Stomach (tissue), 4 donors: ENCODE results near the gene PPP4R2.

Experiments used
- POLR2A ChIP-seq, 4 donors: fragments of 450-650 bp; IDR thresholded peaks; one replicate each; pipeline ENCODE4 v1.6.1; 2016; ENCODE audit warnings: antibody characterized with exemption in 4 of 4, control low read depth in 2 of 4, mild to moderate bottlenecking in 1 of 4, moderate library complexity in 1 of 4
- POLR2AphosphoS5 ChIP-seq, 3 donors: sonication (generic); formaldehyde crosslinking; IDR thresholded peaks; one replicate each; pipeline ENCODE4 v1.6.1; 2016; ENCODE audit warnings: antibody characterized with exemption in 3 of 3
- TF ChIP-seq, protein P1 (sequence below), 7 experiments: fragments of 450-650 bp in 4 of 7; fragments of 200-600 bp in 3 of 7; sonication (generic) in 3 of 7; IDR thresholded peaks; one replicate each; pipeline ENCODE4 v1.5.1; 2016 to 2019; ENCODE audit warnings: antibody characterized with exemption in 7 of 7, control low read depth in 2 of 7, mild to moderate bottlenecking in 1 of 7

DNA sequence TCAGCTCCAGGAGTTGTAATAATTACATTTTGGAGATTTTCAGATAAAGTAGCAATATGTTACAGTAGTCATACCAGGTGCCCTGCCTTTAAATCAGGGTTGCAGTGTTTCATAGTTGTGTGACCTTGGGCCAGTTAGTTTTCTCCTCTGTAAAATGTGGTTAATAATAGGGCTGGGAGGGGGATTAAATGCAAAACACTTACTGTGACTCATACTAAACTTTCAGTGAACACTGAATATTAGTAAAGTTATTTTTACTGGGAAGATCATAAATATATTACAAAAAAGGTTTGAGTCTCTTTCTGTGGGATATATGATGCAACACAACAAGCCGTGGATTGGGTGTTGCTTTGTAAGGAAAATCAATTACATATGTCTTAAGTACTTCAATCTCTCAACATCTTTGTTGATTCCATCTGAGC is 63.7 kb downstream of the PPP4R2 start:
- TF ChIP-seq, protein P1, sequence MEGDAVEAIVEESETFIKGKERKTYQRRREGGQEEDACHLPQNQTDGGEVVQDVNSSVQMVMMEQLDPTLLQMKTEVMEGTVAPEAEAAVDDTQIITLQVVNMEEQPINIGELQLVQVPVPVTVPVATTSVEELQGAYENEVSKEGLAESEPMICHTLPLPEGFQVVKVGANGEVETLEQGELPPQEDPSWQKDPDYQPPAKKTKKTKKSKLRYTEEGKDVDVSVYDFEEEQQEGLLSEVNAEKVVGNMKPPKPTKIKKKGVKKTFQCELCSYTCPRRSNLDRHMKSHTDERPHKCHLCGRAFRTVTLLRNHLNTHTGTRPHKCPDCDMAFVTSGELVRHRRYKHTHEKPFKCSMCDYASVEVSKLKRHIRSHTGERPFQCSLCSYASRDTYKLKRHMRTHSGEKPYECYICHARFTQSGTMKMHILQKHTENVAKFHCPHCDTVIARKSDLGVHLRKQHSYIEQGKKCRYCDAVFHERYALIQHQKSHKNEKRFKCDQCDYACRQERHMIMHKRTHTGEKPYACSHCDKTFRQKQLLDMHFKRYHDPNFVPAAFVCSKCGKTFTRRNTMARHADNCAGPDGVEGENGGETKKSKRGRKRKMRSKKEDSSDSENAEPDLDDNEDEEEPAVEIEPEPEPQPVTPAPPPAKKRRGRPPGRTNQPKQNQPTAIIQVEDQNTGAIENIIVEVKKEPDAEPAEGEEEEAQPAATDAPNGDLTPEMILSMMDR (IDR thresholded peaks at IDR 0.05) = no peak
- no peak for TF ChIP-seq POLR2AphosphoS5 (IDR thresholded peaks at IDR 0.05)
- TF ChIP-seq POLR2A (IDR thresholded peaks at IDR 0.05) = no peak
